NCI-H2081 (cell line): ENCODE data around the gene CIAO2A.

Experiments used
- DNase-seq, 2 experiments: peaks; one replicate each; lab custom pipeline; 2025; lab: John Stamatoyannopoulos, UW

Gene CIAO2A

GRCh38 chr15:64044300-64045100 is 49.1 kb downstream of the CIAO2A start:
- no peak for DNase-seq

GRCh38 chr15:64038878-64039610 is 54.6 kb downstream of the CIAO2A start:
- no peak for DNase-seq

- DNase-seq: no peak
Observed at GRCh38 chr15:64037966-64038365, 55.7 kb downstream of the CIAO2A start.

- no peak for DNase-seq
Observed at GRCh38 chr15:64037116-64037515, 56.5 kb downstream of the CIAO2A start.

GRCh38 chr15:64035525-64035924 is 58.1 kb downstream of the CIAO2A start:
- no peak for DNase-seq

GRCh38 chr15:64034519-64034918 is 59.1 kb downstream of the CIAO2A start:
- DNase-seq: no peak

GRCh38 chr15:64032329-64032728 is 61.3 kb downstream of the CIAO2A start:
- no peak for DNase-seq

GRCh38 chr15:64030123-64030522 is 63.5 kb downstream of the CIAO2A start:
- DNase-seq: no peak

GRCh38 chr15:64029633-64030032 is 64.0 kb downstream of the CIAO2A start:
- DNase-seq: no peak

GRCh38 chr15:64029110-64029509 is 64.5 kb downstream of the CIAO2A start:
- DNase-seq: peak; percentile 7 to 16

- DNase-seq: no peak
Observed at GRCh38 chr15:64026591-64026990, 67.0 kb downstream of the CIAO2A start.

GRCh38 chr15:64024172-64025050 is 69.2 kb downstream of the CIAO2A start:
- no peak for DNase-seq

- no peak for DNase-seq
Observed at GRCh38 chr15:64023220-64023619, 70.4 kb downstream of the CIAO2A start.

GRCh38 chr15:64022571-64022970 is 71.1 kb downstream of the CIAO2A start:
- DNase-seq: no peak
